Mucosa of descending colon (tissue), 3 donors: ENCODE results near the gene SUSD6. TPM values are rescaled to one million over a fixed set of nuclear protein-coding genes. Genes with fewer than 3 reads are reported as not detected.

Source experiments
- ATAC-seq: fragments of 200-7000 bp; cut with Tn5 transposase; one replicate; pipeline ENCODE4 v1.9.1; 2020; ENCODE audit warnings: mild to moderate bottlenecking, moderate library complexity
- DNase-seq, 3 donors: peaks; one replicate each; pipeline ENCODE4 v3.0.0-alpha.2; 2020
- H3K36me3 ChIP-seq: fragments of 200-600 bp; one replicate; pipeline ENCODE4 v1.8.0; 2021; ENCODE audit warnings: low read depth, mild to moderate bottlenecking
- H3K4me1 ChIP-seq: fragments of 200-600 bp; one replicate; pipeline ENCODE4 v1.8.0; 2021; ENCODE audit warnings: low read depth, mild to moderate bottlenecking
- H3K4me3 ChIP-seq: fragments of 200-600 bp; one replicate; pipeline ENCODE4 v1.8.0; 2021; ENCODE audit warnings: mild to moderate bottlenecking
- H3K9me3 ChIP-seq: fragments of 200-600 bp; one replicate; pipeline ENCODE4 v1.8.0; 2021; ENCODE audit warnings: mild to moderate bottlenecking
- intact Hi-C, 2 donors: fragments of 100-400 bp; cut with DNase I in 1 of 2; cut with micrococcal nuclease in 1 of 2; formaldehyde crosslinking; loops; one replicate each; pipeline versions ENCODE4 v1.11.0 to v1.11.1; 2022; cut with DNase I, micrococcal nuclease
- total RNA-seq, 3 donors: library from RNA; stranded (reverse); fragmentation: NEBNext Ultra II Directional in 2 of 3; extraction: Animal tissue kit (Norgen Biotek cat#: 25700) in 2 of 3; gene quantifications; one replicate each; pipeline versions ENCODE4 v1.2.1 to v1.2.4, GENCODE V29; 2021 to 2023
- TF ChIP-seq, protein P1 (sequence below): fragments of 200-600 bp; IDR thresholded peaks from one replicate; pipeline ENCODE4 v1.8.0; 2022; ENCODE audit warnings: antibody characterized with exemption, mild to moderate bottlenecking
- donor health status: DM: no; HTN: no; CAD: no; lungs with moderate emphysema.
- donor health status: DM: no; HTN: no; CAD: no.
- donor health status: DM: no; HTN: yes; CAD: no.

The SUSD6 gene
- total RNA-seq, 3 donors from 2014 or later = 56.3 to 98.3 (median 95.6) TPM

DNA sequence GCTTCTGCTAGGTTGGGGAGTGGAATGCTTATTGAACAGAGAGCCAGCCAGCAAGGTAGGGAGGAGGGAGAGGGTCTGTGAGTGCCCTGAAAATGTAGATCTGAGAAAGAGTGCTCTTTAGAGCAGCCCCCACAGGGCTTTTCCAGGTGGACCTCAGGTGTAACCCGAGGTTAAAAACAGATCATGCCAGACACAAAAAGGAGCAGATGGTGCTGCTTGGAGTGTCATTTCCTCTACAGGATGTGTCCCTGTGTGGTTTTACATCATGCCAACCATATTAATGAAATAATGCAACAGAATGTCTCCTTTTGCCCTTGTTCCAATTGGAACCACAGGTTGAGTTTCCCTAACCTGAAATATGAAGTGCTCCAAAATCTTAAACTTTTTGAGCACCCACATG, 6.4 kb downstream of the SUSD6 start:
- no peak overlapping the region for H3K4me3 ChIP-seq
- H3K4me1 ChIP-seq = peaks cover 48% of the 10 kb centered on the region
- intact Hi-C loops = loop anchor here in 1 of 2 donors (10.0 kb wide), 1 partner anchor 47 kb away; no protein-coding TSS in a partner anchor
- DNase-seq (no peak), ATAC-seq (no peak)
- TF ChIP-seq, protein P1, sequence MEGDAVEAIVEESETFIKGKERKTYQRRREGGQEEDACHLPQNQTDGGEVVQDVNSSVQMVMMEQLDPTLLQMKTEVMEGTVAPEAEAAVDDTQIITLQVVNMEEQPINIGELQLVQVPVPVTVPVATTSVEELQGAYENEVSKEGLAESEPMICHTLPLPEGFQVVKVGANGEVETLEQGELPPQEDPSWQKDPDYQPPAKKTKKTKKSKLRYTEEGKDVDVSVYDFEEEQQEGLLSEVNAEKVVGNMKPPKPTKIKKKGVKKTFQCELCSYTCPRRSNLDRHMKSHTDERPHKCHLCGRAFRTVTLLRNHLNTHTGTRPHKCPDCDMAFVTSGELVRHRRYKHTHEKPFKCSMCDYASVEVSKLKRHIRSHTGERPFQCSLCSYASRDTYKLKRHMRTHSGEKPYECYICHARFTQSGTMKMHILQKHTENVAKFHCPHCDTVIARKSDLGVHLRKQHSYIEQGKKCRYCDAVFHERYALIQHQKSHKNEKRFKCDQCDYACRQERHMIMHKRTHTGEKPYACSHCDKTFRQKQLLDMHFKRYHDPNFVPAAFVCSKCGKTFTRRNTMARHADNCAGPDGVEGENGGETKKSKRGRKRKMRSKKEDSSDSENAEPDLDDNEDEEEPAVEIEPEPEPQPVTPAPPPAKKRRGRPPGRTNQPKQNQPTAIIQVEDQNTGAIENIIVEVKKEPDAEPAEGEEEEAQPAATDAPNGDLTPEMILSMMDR = no peak
- no peaks in the 10 kb centered on the region for H3K9me3 ChIP-seq
- no peaks in the 10 kb centered on the region for H3K36me3 ChIP-seq

DNA sequence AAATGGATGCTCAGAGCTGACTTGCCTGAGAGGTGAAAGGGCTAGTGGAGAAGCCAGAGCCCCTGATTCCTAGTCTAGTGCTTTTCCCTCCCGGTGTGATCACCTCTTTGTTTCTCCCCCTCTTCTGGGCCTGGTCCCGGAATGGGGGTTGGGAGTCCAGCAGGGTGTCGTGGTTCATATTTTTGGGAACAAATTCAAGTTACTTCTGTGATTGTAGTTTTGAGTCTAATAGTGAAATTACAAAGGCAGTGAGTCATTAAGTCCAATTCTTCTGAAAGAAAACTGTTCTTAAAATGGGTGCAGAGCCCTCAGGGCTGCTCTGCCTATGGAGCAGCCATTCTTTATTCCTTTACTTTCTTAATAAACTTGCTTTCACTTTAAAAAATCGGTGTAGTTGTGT, 7.6 kb downstream of the SUSD6 start:
- Histone ChIP-seq H3K9me3 (no peaks in the 10 kb centered on the region), H3K4me3 (no peak overlapping the region), H3K4me1 (peaks cover 35% of the 10 kb centered on the region), H3K36me3 (no peaks in the 10 kb centered on the region)
- ATAC-seq (no peak), DNase-seq (no peak)
- TF ChIP-seq, protein P1 = no peak
- intact Hi-C loops = loop anchor here in 1 of 2 donors (10.0 kb wide), 1 partner anchor 46 kb away; no protein-coding TSS in a partner anchor

DNA sequence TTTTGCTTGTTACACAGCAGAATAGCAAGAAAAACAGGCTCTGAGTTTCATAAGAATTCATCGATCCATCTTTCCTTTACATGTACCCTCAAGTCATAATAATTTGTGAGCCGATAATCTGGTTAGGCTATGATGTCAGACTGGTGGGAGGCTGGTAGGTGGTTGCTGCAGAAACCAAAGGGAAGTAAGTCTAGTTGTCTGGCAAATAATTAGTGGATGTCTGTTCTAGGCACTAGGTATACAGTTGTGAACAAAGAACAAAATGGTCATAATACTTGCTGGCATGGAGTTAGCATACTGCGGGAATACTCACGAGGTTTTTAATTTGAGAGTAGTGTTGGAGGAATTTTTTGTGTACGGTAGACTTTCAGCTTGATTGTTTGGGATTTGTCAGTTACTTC, 8.8 kb downstream of the SUSD6 start:
- no peak for ATAC-seq
- no peak overlapping the region for H3K4me3 ChIP-seq
- TF ChIP-seq, protein P1 = no peak
- intact Hi-C loops = no loop called here
- no peaks in the 10 kb centered on the region for H3K9me3 ChIP-seq
- peaks cover 23% of the 10 kb centered on the region for H3K4me1 ChIP-seq
- DNase-seq = no peak
- no peaks in the 10 kb centered on the region for H3K36me3 ChIP-seq

DNA sequence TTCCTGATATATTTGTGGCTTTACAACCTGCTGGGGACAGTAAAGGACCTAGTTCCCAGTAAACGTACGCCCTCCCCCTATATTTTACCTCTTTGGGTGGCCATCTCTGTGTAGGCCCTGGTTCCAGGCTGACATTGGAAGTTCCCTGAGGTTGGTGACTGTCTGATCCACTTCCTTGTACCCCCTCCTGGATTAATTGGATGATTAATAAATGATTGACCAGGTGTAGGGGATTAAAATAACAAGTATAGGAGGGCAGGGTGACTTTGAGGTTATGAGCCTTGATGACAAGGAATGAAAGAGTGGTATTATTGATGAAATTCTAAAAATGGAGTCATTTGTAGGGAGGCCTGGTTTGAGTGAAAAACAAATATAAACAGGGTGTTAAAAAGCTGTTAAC, 9.6 kb downstream of the SUSD6 start:
- Histone ChIP-seq H3K9me3 (no peaks in the 10 kb centered on the region), H3K36me3 (no peaks in the 10 kb centered on the region), H3K4me3 (no peak overlapping the region), H3K4me1 (peaks cover 17% of the 10 kb centered on the region)
- ATAC-seq = no peak
- intact Hi-C loops = no loop called here
- no peak for DNase-seq
- TF ChIP-seq, protein P1 = no peak

DNA sequence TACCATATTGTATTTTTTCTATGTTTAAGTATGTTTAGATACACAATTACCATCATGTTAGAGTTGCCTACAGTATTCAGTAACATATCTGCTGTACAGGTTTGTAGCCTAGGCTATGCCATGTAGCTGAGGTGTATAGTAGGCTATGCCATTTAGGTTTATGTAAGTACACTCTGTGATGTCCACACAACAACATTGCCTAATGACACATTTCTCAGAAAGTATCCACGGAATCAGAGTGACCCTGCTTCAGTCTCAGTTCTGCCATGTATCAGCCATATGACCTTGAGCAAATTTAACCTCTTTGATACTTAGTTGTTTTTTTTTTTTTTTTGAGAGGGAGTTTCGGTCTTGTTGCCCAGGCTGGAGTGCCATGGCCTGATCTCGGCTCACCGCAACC, 12.7 kb downstream of the SUSD6 start:
- ATAC-seq = no peak

More for the DNA sequence above, 12.7 kb downstream of the SUSD6 start:
- H3K4me1 ChIP-seq = no peaks in the 10 kb centered on the region
- no peaks in the 10 kb centered on the region for H3K36me3 ChIP-seq
- no peak for DNase-seq
- no peaks in the 10 kb centered on the region for H3K9me3 ChIP-seq
- intact Hi-C loops = no loop called here
- H3K4me3 ChIP-seq = no peak overlapping the region
- TF ChIP-seq, protein P1 = no peak
